ENCODE results near the gene NHERF2.

The NHERF2 gene

GRCh38 chr16:2062801-2063200, 36.1 kb downstream of the NHERF2 start:
- no peak overlapping the region for H4K8ac ChIP-seq (ENCODE audit: low read length)
- 98% methylated on average over 28 of the region's 28 CpGs for WGBS

GRCh38 chr16:2063861-2064260, 37.2 kb downstream of the NHERF2 start:
- Histone ChIP-seq H2BK12ac (ENCODE audit: low read length in 2 of 2) (no peak overlapping the region), H3K27ac (ENCODE audit: low read length, poor library complexity, severe bottlenecking) (no peak overlapping the region), H3K9me3 (ENCODE audit: control insufficient read depth, low read length) (no peaks in the 10 kb centered on the region), H3K4me1 (ENCODE audit: control insufficient read depth, insufficient read depth, low read depth, low read length) (peaks cover 11% of the 10 kb centered on the region), H3K4ac (ENCODE audit: low read depth in 1 of 2, low read length in 2 of 2) (no peak overlapping the region), H3K18ac (ENCODE audit: low read depth in 1 of 2, low read length in 2 of 2) (no peak overlapping the region), H3K14ac (ENCODE audit: low read length in 2 of 2) (no peak overlapping the region), H4K91ac (ENCODE audit: low read length) (no peak overlapping the region), H3K4me2 (ENCODE audit: low read length, poor library complexity, severe bottlenecking) (no peak overlapping the region), H3K23ac (ENCODE audit: low read length in 2 of 2) (no peak overlapping the region), H3K36me3 (ENCODE audit: control insufficient read depth in 1 of 2, insufficient read depth in 2 of 2, low read depth in 1 of 2, low read length in 2 of 2) (peaks cover 71 to 81% of the 10 kb centered on the region in 2 experiments), H2BK120ac (ENCODE audit: low read depth, low read length) (no peak overlapping the region), H2BK5ac (ENCODE audit: low read depth, low read length, poor library complexity, severe bottlenecking) (no peak overlapping the region), H4K8ac (ENCODE audit: low read length) (no peak overlapping the region), H3K27me3 (ENCODE audit: control insufficient read depth in 1 of 2, insufficient read depth in 1 of 2, low read length in 2 of 2) (no peaks in the 10 kb centered on the region), H2BK15ac (ENCODE audit: low read depth, poor library complexity, severe bottlenecking) (no peak overlapping the region), H3K9ac (ENCODE audit: low read length) (no peak overlapping the region), H2AFZ (ENCODE audit: low read depth, low read length) (no peak overlapping the region), H2AK5ac (ENCODE audit: low read length, severe bottlenecking) (no peak overlapping the region), H3K79me1 (replicated peaks; ENCODE audit: low read length, poor library complexity, severe bottlenecking) (peaks cover 17% of the 10 kb centered on the region), H3K4me3 (ENCODE audit: insufficient read depth in 1 of 2, low read depth in 1 of 2, low read length in 2 of 2) (no peak overlapping the region)
- WGBS, result 97% methylated on average over 25 of the region's 25 CpGs
- no peak for DNase-seq

More at GRCh38 chr16:2062801-2063200, 36.1 kb downstream of the NHERF2 start:
- Histone ChIP-seq H4K91ac (ENCODE audit: low read length) (no peak overlapping the region), H3K9me3 (ENCODE audit: control insufficient read depth, low read length) (no peaks in the 10 kb centered on the region), H3K9ac (ENCODE audit: low read length) (no peak overlapping the region), H2BK120ac (ENCODE audit: low read depth, low read length) (no peak overlapping the region), H2AFZ (ENCODE audit: low read depth, low read length) (no peak overlapping the region), H3K4me3 (ENCODE audit: insufficient read depth in 1 of 2, low read depth in 1 of 2, low read length in 2 of 2) (no peak overlapping the region), H3K27me3 (ENCODE audit: control insufficient read depth in 1 of 2, insufficient read depth in 1 of 2, low read length in 2 of 2) (no peaks in the 10 kb centered on the region), H3K4ac (ENCODE audit: low read depth in 1 of 2, low read length in 2 of 2) (no peak overlapping the region), H3K36me3 (ENCODE audit: control insufficient read depth in 1 of 2, insufficient read depth in 2 of 2, low read depth in 1 of 2, low read length in 2 of 2) (peaks cover 71 to 86% of the 10 kb centered on the region in 2 experiments), H3K4me1 (ENCODE audit: control insufficient read depth, insufficient read depth, low read depth, low read length) (peaks cover 17% of the 10 kb centered on the region), H2AK5ac (ENCODE audit: low read length, severe bottlenecking) (no peak overlapping the region), H3K4me2 (ENCODE audit: low read length, poor library complexity, severe bottlenecking) (no peak overlapping the region), H3K79me1 (replicated peaks; ENCODE audit: low read length, poor library complexity, severe bottlenecking) (peaks cover 17% of the 10 kb centered on the region), H3K27ac (ENCODE audit: low read length, poor library complexity, severe bottlenecking) (no peak overlapping the region), H2BK5ac (ENCODE audit: low read depth, low read length, poor library complexity, severe bottlenecking) (no peak overlapping the region), H2BK15ac (ENCODE audit: low read depth, poor library complexity, severe bottlenecking) (no peak overlapping the region), H3K23ac (ENCODE audit: low read length in 2 of 2) (no peak overlapping the region), H2BK12ac (ENCODE audit: low read length in 2 of 2) (no peak overlapping the region), H3K18ac (ENCODE audit: low read depth in 1 of 2, low read length in 2 of 2) (no peak overlapping the region), H3K14ac (ENCODE audit: low read length in 2 of 2) (no peak overlapping the region)
- no peak for DNase-seq

GRCh38 chr16:2064368-2064945, 37.8 kb downstream of the NHERF2 start:
- H3K27ac ChIP-seq (ENCODE audit: low read length, poor library complexity, severe bottlenecking), result no peak overlapping the region
- H3K23ac ChIP-seq (ENCODE audit: low read length in 2 of 2), result no peak overlapping the region
- no peak overlapping the region for H2AK5ac ChIP-seq (ENCODE audit: low read length, severe bottlenecking)
- H3K18ac ChIP-seq (ENCODE audit: low read depth in 1 of 2, low read length in 2 of 2), result no peak overlapping the region
- no peak overlapping the region for H2BK5ac ChIP-seq (ENCODE audit: low read depth, low read length, poor library complexity, severe bottlenecking)
- H2AFZ ChIP-seq (ENCODE audit: low read depth, low read length), result no peak overlapping the region
- no peak overlapping the region for H4K8ac ChIP-seq (ENCODE audit: low read length)
- no peak overlapping the region for H3K14ac ChIP-seq (ENCODE audit: low read length in 2 of 2)
- no peak overlapping the region for H2BK120ac ChIP-seq (ENCODE audit: low read depth, low read length)
- peak overlapping the region in 1 of 2 experiments; percentile 24 for H3K4ac ChIP-seq (ENCODE audit: low read depth in 1 of 2, low read length in 2 of 2)
- no peak overlapping the region for H3K4me3 ChIP-seq (ENCODE audit: insufficient read depth in 1 of 2, low read depth in 1 of 2, low read length in 2 of 2)
- H2BK12ac ChIP-seq (ENCODE audit: low read length in 2 of 2), result no peak overlapping the region
- H3K9me3 ChIP-seq (ENCODE audit: control insufficient read depth, low read length), result no peaks in the 10 kb centered on the region
- no peak overlapping the region for H3K4me2 ChIP-seq (ENCODE audit: low read length, poor library complexity, severe bottlenecking)
- H3K79me1 ChIP-seq (replicated peaks; ENCODE audit: low read length, poor library complexity, severe bottlenecking), result peaks cover 18% of the 10 kb centered on the region
- H4K91ac ChIP-seq (ENCODE audit: low read length), result no peak overlapping the region
- H3K9ac ChIP-seq (ENCODE audit: low read length), result no peak overlapping the region
- H2BK15ac ChIP-seq (ENCODE audit: low read depth, poor library complexity, severe bottlenecking), result no peak overlapping the region
- DNase-seq, result no peak
- H3K27me3 ChIP-seq (ENCODE audit: control insufficient read depth in 1 of 2, insufficient read depth in 1 of 2, low read length in 2 of 2), result no peaks in the 10 kb centered on the region
- peaks cover 11% of the 10 kb centered on the region for H3K4me1 ChIP-seq (ENCODE audit: control insufficient read depth, insufficient read depth, low read depth, low read length)
- H3K36me3 ChIP-seq (ENCODE audit: control insufficient read depth in 1 of 2, insufficient read depth in 2 of 2, low read depth in 1 of 2, low read length in 2 of 2), result peaks cover 73 to 84% of the 10 kb centered on the region in 2 experiments
- 95% methylated on average over 16 of the region's 16 CpGs for WGBS

DNA sequence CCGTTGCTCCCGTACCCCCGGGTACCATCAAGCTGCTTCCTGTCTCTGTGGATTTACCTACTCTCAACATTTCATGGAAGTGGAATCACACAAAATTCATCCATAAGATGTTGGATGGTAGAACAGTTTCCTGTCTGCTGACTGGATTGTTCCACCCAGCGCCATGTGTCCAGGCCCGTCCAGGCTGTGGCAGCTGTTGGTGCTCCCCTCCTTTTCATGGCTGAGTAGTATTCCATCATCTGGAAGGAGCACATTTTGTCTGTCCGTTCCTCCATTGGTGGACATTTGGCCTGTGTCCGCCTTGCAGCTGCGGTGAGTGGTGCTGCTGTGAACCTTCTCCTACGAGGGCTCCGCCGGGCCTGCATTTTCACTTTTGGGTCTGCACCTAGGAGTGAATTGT, 39.4 kb downstream of the NHERF2 start:
- Histone ChIP-seq H3K9me3 (ENCODE audit: control insufficient read depth, low read length) (no peaks in the 10 kb centered on the region), H3K36me3 (ENCODE audit: control insufficient read depth in 1 of 2, insufficient read depth in 2 of 2, low read depth in 1 of 2, low read length in 2 of 2) (peaks cover 72 to 84% of the 10 kb centered on the region in 2 experiments), H4K91ac (ENCODE audit: low read length) (no peak overlapping the region), H2BK120ac (ENCODE audit: low read depth, low read length) (no peak overlapping the region), H3K14ac (ENCODE audit: low read length in 2 of 2) (no peak overlapping the region), H3K18ac (ENCODE audit: low read depth in 1 of 2, low read length in 2 of 2) (no peak overlapping the region), H4K8ac (ENCODE audit: low read length) (no peak overlapping the region), H3K23ac (ENCODE audit: low read length in 2 of 2) (no peak overlapping the region), H3K27ac (ENCODE audit: low read length, poor library complexity, severe bottlenecking) (no peak overlapping the region), H2BK5ac (ENCODE audit: low read depth, low read length, poor library complexity, severe bottlenecking) (no peak overlapping the region), H3K4ac (ENCODE audit: low read depth in 1 of 2, low read length in 2 of 2) (no peak overlapping the region), H2BK15ac (ENCODE audit: low read depth, poor library complexity, severe bottlenecking) (no peak overlapping the region), H2AFZ (ENCODE audit: low read depth, low read length) (no peak overlapping the region), H3K4me2 (ENCODE audit: low read length, poor library complexity, severe bottlenecking) (no peak overlapping the region), H3K4me3 (ENCODE audit: insufficient read depth in 1 of 2, low read depth in 1 of 2, low read length in 2 of 2) (no peak overlapping the region), H3K79me1 (replicated peaks; ENCODE audit: low read length, poor library complexity, severe bottlenecking) (peaks cover 19% of the 10 kb centered on the region), H2AK5ac (ENCODE audit: low read length, severe bottlenecking) (no peak overlapping the region), H3K27me3 (ENCODE audit: control insufficient read depth in 1 of 2, insufficient read depth in 1 of 2, low read length in 2 of 2) (no peaks in the 10 kb centered on the region), H3K9ac (ENCODE audit: low read length) (no peak overlapping the region), H2BK12ac (ENCODE audit: low read length in 2 of 2) (no peak overlapping the region), H3K4me1 (ENCODE audit: control insufficient read depth, insufficient read depth, low read depth, low read length) (peaks cover 11% of the 10 kb centered on the region)
- DNase-seq, result no peak
- WGBS, result 98% methylated on average over 11 of the region's 11 CpGs
